Subcutaneous abdominal adipose tissue (tissue), 5 donors: Measurements from ENCODE around the gene SCN4A.
A peak's percentile ranks its signal among the peaks of the same experiment; 100 is the strongest.
"Not testable (repeated sequence)": the region's sequence is repeated elsewhere in the genome, so short reads cannot be mapped to it uniquely, and the experiment has no call there.

ENCODE experiments used
- H3K27ac ChIP-seq: one replicate; pipeline ENCODE4 v1.7.0; 2013; ENCODE audit warnings: low read depth, mild to moderate bottlenecking, inconsistent platforms, low read length, moderate library complexity
- H3K27me3 ChIP-seq, 5 donors: one replicate each; pipeline ENCODE4 v1.7.0; 2013; ENCODE audit warnings: low read length in 5 of 5, inconsistent platforms in 1 of 5; ENCODE audit not compliant: control insufficient read depth in 5 of 5, insufficient read depth in 4 of 5
- H3K36me3 ChIP-seq, 5 donors: one replicate each; pipeline ENCODE4 v1.7.0; 2013; ENCODE audit warnings: low read length in 5 of 5; ENCODE audit not compliant: control insufficient read depth in 5 of 5, insufficient read depth in 5 of 5
- H3K4me1 ChIP-seq, 5 donors: one replicate each; pipeline ENCODE4 v1.7.0; 2013; ENCODE audit warnings: low read length in 5 of 5, mild to moderate bottlenecking in 3 of 5, moderate library complexity in 1 of 5; ENCODE audit not compliant: control insufficient read depth in 5 of 5, insufficient read depth in 5 of 5
- H3K4me3 ChIP-seq, 5 donors: one replicate each; pipeline ENCODE4 v1.7.0; 2013; ENCODE audit warnings: low read length in 5 of 5, low read depth in 1 of 5
- H3K9ac ChIP-seq, 5 donors: one replicate each; pipeline ENCODE4 v1.7.0; 2013; ENCODE audit warnings: low read length in 5 of 5, mild to moderate bottlenecking in 4 of 5, moderate library complexity in 3 of 5
- H3K9me3 ChIP-seq, 5 donors: one replicate each; pipeline ENCODE4 v1.7.0; 2013; ENCODE audit warnings: low read length in 5 of 5; ENCODE audit not compliant: control insufficient read depth in 5 of 5
- donor health status: healthy.
- donor health status: healthy.
- donor health status: healthy.
- donor health status: healthy.
- donor health status: healthy.

SCN4A gene

GRCh38 chr17:64008346-64008745, 35.6 kb upstream of the SCN4A start:
- Histone ChIP-seq H3K36me3 (peaks cover 0 to 20% (median 15%) of the 10 kb centered on the region in 5 donors), H3K27ac (peak overlapping the region; percentile 84), H3K4me3 (no peak overlapping the region), H3K27me3 (no peaks in the 10 kb centered on the region), H3K9ac (peak overlapping the region in 1 of 5 donors; percentile 20), H3K9me3 (no peaks in the 10 kb centered on the region), H3K4me1 (peaks cover 17 to 67% (median 53%) of the 10 kb centered on the region in 5 donors)

DNA sequence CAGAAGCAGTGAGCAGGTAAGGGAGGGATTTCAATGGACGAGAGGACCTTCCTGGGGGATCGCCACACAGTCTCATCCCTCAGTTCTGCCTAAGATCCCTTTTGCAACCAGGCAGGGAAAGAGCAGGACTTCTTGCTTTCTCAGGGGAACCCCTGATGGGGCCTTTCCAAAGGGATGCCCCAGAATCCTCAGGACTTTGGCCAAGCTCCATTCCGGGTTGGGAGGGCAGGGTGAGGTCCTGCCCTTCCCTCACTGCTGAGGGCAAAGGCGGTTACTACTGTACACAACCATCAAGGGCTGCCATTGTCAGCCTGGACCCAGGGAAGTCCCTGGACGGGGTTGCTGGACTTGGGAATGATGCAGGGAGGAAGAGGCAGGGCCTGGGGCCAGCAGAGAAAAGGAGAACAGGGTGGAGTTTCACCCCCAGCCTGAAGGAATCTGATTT, 35.1 kb upstream of the SCN4A start:
- Histone ChIP-seq H3K4me1 (peaks cover 17 to 67% (median 56%) of the 10 kb centered on the region in 5 donors), H3K4me3 (no peak overlapping the region), H3K36me3 (peaks cover 0 to 24% (median 16%) of the 10 kb centered on the region in 5 donors), H3K9me3 (no peaks in the 10 kb centered on the region), H3K27me3 (no peaks in the 10 kb centered on the region), H3K27ac (peak overlapping the region; percentile 84), H3K9ac (peak overlapping the region in 1 of 5 donors; percentile 20)

GRCh38 chr17:64007089-64007837, 34.5 kb upstream of the SCN4A start:
- peaks cover 17 to 71% (median 57%) of the 10 kb centered on the region in 5 donors for H3K4me1 ChIP-seq

GRCh38 chr17:64006361-64007088, 33.8 kb upstream of the SCN4A start:
- peak overlapping the region; percentile 84 for H3K27ac ChIP-seq
- no peaks in the 10 kb centered on the region for H3K27me3 ChIP-seq
- H3K9ac ChIP-seq, result peak overlapping the region; percentile 21 to 66 (median 62)
- peak overlapping the region; percentile 46 to 65 (median 60) for H3K4me3 ChIP-seq
- H3K36me3 ChIP-seq, result peaks cover 0 to 31% (median 16%) of the 10 kb centered on the region in 5 donors
- H3K4me1 ChIP-seq, result peaks cover 18 to 78% (median 65%) of the 10 kb centered on the region in 5 donors
- H3K9me3 ChIP-seq, result no peaks in the 10 kb centered on the region

More at GRCh38 chr17:64007089-64007837, 34.5 kb upstream of the SCN4A start:
- peak overlapping the region; percentile 84 for H3K27ac ChIP-seq
- not testable (repeated sequence) for H3K9ac ChIP-seq, H3K9me3 ChIP-seq, H3K27me3 ChIP-seq
- peak overlapping the region; percentile 46 to 65 (median 60) for H3K4me3 ChIP-seq
- H3K36me3 ChIP-seq, result peaks cover 0 to 29% (median 16%) of the 10 kb centered on the region in 5 donors

GRCh38 chr17:64005734-64006167, 33.0 kb upstream of the SCN4A start:
- peak overlapping the region in 4 of 5 donors; percentile 16 to 63 (median 52) for H3K9ac ChIP-seq
- H3K4me1 ChIP-seq, result peaks cover 18 to 85% (median 71%) of the 10 kb centered on the region in 5 donors
- no peaks in the 10 kb centered on the region for H3K27me3 ChIP-seq
- H3K36me3 ChIP-seq, result peaks cover 0 to 31% (median 16%) of the 10 kb centered on the region in 5 donors
- H3K4me3 ChIP-seq, result peak overlapping the region in 4 of 5 donors; percentile 46 to 65 (median 62)
- no peaks in the 10 kb centered on the region for H3K9me3 ChIP-seq
- peak overlapping the region; percentile 84 for H3K27ac ChIP-seq

DNA sequence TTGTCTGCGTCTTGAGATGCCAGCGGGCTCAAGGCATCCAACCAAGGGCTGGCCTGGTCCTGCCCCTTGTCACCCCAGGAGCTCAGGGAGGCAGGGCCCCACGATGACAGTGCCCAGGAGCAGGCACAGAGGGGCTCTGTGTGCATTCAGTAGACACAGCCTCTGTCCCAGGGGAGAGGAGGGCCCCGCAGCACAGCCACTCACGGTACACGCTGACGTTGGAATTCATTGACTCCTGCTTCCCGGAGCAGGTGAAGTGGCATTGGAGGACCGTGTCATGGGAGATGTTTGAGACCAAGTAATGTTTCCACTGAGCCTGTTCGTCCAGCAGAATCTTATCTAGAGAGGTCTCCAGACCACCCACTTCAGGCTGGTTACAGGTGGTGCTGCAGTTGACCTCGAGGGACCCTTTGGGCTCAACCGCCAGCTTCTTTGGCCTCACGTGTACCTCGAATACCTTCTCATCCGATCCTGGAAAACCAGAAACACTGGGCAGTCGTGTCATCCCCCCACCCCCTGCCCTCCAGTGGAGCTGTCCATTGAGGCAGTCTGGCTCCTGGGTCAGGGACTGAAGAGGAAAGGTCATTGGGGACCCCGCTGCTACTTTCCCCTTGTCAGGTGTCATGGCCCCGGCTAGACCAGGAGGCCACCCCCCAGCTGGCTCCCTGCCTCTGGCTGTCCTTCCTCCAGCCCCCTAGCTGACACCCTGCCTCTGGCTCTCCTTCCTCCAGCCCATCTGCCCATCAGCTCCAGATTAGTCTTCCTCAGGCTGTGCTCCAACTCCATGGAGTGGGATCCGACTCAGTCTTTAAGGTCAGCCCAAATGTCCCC, 32.4 kb upstream of the SCN4A start:
- Histone ChIP-seq H3K4me1 (peaks cover 17 to 84% (median 69%) of the 10 kb centered on the region in 5 donors), H3K27me3 (peaks cover 0 to under 1% (median 0%) of the 10 kb centered on the region in 5 donors), H3K9me3 (no peaks in the 10 kb centered on the region), H3K9ac (peak overlapping the region in 4 of 5 donors; percentile 15 to 63 (median 36)), H3K36me3 (peaks cover 0 to 31% (median 16%) of the 10 kb centered on the region in 5 donors), H3K4me3 (peak overlapping the region in 4 of 5 donors; percentile 46 to 65 (median 62)), H3K27ac (peak overlapping the region; percentile 84)

DNA sequence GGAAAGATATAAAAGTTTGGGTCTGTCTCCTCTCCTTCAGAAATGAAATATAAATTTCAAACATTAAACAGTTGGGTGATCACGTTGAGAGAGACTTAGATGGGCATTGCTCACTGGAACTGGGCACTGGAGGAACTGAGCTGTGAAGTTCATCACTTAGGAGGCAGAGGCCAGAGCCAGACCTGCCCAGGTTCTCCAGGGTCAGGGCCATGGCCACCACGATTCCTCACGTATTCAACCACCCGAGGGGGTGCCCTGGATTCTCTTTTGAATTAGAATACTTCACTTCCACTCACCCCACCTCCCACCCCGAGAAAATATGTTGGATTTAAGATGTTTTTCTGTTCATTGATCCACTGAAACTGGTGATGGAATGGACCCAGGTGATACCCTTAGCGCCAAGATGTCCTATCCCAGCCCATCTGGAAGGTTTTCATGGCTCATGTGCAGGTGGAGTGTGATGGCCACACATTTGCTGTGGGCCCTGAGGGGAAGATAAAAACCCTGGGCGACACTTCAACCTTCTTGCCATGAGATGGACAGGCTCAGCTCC, 31.6 kb upstream of the SCN4A start:
- H3K4me1 ChIP-seq, result peaks cover 18 to 83% (median 61%) of the 10 kb centered on the region in 5 donors
- no peak overlapping the region for H3K4me3 ChIP-seq
- no peaks in the 10 kb centered on the region for H3K9me3 ChIP-seq
- peaks cover 0 to 31% (median 16%) of the 10 kb centered on the region in 5 donors for H3K36me3 ChIP-seq
- H3K27me3 ChIP-seq, result peaks cover 0 to 9% (median 4%) of the 10 kb centered on the region in 5 donors
- peak overlapping the region in 1 of 5 donors; percentile 55 for H3K9ac ChIP-seq
- H3K27ac ChIP-seq, result peak overlapping the region; percentile 84

DNA sequence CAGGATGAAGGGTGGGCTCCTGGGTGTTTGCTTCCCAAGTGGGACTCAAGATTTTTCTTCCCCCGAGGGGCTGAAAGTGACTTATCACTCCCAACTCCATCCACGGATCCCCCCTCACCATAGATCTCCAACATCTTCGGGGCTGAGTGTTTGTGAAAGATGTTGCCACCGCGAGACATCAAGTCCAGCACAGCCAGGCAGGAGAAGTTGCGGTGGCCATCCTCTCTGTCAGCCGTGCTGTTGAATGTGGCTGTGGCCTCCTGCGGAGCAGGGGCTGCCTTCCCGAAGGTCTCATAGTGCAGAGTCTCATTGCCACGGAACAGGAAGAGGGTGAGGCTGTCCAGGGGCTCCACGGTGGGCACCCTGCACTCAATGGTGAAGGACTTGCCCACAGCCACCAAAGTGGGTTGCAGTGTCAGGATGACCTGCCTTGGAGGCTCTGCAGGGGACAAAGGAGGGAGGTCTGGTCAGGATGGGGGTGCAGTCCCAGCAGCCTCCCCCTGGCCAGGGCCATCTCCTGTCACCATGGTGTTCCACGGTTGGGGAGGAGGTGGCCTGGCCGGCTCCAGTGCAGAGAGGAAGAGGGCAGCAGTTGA, 30.9 kb upstream of the SCN4A start:
- peaks cover 5 to 11% (median 9%) of the 10 kb centered on the region in 5 donors for H3K27me3 ChIP-seq
- H3K9me3 ChIP-seq, result no peaks in the 10 kb centered on the region
- H3K27ac ChIP-seq, result peak overlapping the region; percentile 84
- no peak overlapping the region for H3K4me3 ChIP-seq
- H3K4me1 ChIP-seq, result peaks cover 15 to 83% (median 60%) of the 10 kb centered on the region in 5 donors
- H3K9ac ChIP-seq, result peak overlapping the region in 1 of 5 donors; percentile 23
- H3K36me3 ChIP-seq, result peaks cover 0 to 31% (median 16%) of the 10 kb centered on the region in 5 donors
